Ammon's horn (tissue), 1 donor: ENCODE measurements around the gene RAB33B.
A peak's percentile ranks its signal among the peaks of the same experiment; 100 is the strongest.
"Not testable (repeated sequence)": the region's sequence is repeated elsewhere in the genome, so short reads cannot be mapped to it uniquely, and the experiment has no call there.

ENCODE experiments used
- DNase-seq: peaks from one replicate; pipeline ENCODE4 v3.0.0-alpha.2; 2016; ENCODE audit warnings: low spot score

RAB33B gene

DNA sequence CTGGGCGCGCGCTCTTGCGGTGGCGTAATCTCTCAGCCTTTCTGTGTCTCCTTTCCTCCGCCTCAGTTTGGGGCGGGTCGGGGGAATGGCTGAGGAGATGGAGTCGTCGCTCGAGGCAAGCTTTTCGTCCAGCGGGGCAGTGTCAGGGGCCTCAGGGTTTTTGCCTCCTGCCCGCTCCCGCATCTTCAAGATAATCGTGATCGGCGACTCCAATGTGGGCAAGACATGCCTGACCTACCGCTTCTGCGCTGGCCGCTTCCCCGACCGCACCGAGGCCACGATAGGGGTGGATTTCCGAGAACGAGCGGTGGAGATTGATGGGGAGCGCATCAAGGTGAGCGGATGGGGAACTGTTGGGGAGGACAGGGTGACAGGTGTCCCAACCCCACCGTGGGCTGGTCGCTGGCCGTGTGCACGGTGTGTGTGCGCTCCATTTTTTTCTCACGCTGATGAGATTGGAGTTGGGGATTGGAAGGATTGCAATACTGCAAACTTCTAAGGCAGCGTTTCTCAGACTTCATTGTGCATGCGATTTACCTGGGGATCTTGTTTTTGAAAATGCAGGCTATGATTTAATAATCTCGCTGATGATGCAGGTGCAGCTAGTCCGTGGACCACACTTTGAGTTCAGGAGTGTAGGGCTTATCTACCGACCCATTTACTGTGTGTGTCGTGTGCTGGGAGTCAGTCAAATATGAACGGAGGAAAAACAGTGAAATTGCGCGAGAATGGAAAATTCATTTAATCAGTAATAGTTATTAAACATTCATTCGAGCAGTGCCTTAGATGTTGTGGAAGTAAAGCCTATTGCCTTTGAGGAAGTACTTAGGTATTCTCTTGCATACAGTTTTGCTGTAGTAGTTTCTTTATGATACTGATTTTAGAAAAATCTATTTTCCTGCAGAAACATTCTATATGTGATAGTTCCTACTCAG, at the start of gene RAB33B:
Gene RAB33B, plus strand, starts transcription at position 11 of the 935 bp plus-strand sequence. Its CDS starts 75 bp downstream, at position 86.
- DNase-seq = peak; percentile 88

DNA sequence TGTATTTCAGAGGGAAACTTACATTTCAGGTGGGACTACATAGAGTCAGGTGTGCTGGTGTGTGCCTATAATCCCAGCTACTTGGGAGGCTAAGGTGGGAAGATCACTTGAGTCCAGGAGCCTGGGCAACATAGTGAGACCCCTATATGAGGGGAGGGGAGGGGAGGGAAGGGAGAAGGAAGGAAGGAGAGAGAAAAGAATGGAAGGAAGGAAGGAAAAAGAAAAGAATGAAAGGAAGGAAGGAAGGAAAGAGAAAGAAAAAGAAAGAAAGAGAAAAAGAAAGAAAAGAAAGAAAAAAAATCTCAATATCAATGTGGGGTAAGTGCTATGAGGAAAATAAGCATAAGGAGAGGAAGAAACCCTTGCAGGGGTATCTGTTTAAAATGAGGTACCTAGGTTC, 43.6 kb upstream of the RAB33B start:
- no peak for DNase-seq

DNA sequence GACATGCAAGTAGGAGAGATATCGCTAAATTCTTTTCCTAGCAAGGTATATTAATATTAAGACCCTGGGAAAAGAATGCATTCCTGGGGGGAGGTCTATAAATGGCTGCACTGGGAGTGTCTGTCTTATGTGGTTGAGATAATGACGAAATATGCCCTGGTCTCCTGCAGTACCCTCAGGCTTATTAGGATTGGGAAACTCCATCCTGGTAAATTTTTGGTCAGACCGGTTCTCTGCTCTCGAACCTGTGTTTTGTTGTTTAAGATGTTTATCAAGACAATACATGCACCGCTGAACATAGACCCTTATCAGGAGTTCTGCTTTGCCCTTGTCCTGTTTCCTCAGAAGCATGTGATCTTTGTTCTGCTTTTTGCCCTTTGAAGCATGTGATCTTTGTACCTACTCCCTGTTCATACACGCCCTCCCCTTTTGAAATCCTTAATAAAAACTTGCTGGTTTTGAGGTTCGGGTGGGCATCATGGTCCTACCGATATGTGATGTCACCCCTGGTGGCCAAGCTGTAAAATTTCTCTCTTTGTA, 39.2 kb upstream of the RAB33B start:
- DNase-seq = not testable (repeated sequence)

DNA sequence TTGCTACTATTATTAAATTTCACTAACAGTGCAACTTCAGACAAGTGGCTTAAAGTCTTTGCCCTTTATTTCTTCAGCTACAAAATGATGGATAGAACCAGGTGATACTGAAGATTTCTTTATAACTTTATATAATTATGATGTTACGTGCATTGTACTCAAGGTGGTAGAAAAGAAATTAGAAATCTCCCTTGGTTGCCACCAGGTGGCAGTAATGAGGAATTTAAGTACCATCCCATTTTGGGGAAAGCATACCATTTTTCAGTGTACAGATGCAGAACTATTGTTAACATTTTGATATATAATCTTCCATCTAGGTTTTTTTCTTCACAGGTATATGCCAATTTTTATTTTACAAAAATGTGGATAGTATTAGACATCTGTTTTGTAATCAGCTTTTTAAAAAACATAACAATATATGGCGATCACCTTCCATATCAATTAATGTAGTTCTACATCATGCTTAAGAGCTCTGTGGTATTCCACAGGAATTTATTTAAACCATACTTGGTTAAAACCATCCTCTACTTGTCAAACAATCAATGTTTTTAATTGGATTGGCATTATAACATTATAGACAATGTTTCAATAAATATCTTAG, 37.7 kb upstream of the RAB33B start:
- DNase-seq = peak; percentile 60

DNA sequence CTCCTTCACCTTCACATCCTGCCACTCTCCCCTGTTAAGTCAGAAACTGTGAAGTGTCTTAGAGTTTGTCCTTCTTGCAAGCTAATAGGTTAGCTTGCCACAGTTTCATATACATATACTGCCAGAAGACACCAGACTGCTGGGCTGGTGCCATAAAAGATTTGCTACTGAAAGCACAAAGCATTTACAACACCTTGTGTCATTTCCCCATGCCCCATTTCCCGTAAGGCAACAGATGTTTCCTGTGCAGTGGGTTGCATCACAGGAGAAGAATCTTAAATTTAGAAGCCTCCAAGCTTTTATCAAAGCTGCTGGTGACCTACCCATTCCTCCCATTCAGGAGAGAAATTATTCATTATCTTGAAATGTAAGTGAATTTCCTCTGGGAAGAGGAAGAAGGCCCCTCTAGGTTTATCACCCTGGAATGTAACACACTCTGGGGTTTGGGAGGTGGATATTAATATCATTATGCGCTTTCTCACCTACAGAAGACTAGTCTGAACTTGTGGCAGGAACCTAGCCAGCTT, 34.5 kb upstream of the RAB33B start:
- DNase-seq = peak; percentile 77

DNA sequence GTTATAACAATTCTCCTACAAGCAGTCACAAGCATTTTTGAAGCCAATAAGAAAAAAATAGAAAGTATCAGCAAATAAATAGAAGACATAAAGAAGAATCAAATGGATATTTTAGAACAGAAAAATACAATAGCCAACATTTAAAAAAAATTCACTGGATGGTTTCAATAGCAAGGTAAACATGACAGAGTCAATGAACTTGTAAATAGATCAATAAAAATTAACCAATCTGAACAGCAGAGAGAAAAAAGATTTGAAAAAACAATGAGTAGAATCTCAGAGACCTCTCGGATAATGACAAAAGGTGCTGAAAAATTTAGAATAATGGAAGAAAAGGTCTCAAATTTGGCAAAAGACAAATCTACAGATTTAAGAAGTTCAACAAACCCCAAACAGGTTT, 33.3 kb upstream of the RAB33B start:
- DNase-seq = no peak

DNA sequence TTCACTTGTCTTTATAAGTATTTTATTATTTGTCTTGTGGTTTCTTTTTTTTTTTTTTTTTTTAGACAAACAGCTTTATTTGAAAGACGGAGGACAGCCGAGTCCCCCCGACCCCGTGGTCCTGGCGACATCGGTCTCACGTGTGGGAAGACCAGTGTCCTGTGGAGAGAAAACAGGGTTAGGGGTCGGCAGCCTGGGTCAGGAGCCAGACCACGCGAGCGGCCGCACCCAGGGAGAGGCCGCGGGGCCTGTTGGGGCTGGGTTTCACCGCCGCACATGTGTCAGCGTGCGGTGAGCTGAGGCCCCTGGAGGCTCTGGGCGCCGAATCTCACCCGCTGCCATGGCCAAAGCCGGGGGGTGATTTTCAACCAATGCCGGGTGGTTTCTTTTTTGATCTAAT, 17.8 kb upstream of the RAB33B start:
- no peak for DNase-seq

DNA sequence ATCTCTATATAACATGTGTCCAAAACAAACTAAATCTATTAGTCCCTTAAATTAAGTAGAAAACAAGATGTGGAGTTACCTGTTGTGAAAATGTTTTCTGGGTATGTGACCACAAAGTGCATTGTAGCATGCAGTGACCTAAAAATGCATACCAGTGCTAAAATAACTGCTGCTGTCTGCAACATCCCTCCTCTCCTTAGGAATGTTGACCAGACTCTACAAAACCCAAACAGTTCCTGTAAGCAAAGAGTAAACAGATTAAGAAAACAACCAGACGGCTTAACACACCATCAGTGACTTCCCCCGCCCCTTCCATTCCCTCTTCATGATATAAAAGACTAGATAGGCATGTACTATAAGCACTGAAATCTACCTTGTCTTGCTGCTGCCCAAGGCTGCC, 15.8 kb upstream of the RAB33B start:
- no peak for DNase-seq

DNA sequence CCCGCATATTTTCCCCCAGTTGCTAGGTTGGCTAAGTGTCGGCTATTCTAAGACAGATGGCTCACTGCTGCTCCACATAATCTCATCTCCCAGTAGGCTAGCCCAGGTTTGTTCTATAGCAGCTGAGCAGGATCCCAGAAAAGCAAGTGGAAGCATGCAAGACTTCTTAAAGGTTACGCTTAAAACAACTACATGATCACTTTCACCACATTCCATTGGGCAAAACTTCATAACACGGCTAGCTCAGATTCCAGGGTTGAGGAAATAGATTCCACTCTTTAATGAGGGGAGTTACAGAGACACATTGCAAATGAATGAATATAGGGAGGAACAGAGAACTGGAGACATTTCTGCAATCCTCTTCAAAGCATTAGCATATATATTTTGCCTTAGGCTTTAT, 12.9 kb upstream of the RAB33B start:
- DNase-seq = no peak

DNA sequence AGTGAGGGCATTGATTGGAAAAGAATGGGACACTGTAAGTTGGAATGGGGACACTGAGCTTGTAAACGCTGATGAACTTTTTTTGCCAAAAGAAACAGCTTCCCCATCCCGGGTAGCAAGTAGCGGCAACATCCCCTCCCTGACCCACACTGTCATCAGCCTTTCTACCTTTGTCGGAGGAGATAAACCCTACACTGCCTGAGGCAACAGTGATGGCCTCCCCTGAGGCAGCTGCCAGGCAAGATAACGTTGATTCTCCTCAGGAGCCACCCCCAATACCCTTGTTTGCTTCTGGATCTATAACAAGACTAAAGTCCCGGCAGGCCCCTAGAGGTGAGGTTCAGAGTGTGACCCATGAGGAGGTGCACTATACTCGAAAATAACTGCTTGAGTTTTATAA, 10.3 kb upstream of the RAB33B start:
- DNase-seq = no peak

DNA sequence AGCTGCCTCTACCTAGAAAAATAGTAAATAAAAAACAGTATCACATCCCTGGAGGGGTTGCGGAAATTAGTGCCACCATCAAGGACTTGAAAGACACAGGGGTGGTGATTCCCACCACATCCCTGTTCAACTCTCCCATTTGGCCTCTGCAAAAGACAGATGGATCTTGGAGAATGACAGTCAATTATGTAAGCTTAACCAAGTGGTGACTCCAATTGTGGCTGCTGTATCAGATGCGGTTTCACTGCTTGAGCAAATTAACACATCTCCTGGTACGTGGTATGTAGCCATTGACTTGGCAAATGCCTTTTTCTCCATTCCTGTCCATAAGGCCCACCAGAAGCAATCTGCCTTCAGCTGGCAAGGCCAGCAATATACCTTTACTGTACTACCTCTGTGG, 9.0 kb upstream of the RAB33B start:
- DNase-seq = not testable (repeated sequence)

DNA sequence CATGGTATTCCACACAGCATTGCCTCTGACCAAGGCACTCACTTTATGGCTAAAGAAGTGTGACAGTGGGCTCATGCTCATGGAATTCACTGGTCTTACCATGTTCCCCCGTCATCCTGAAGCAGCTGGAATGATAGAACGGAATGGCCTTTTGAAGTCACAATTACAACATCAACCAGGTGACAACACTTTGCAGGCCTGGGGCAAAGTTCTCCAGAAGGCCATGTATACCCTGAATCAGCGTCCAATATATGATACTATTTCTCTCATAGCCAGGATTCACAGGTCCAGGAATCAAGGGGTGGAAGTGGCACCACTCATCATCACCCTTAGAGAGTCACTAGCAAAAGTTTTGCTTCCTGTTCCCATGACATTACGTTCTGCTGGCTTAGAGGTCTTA, 6.8 kb upstream of the RAB33B start:
- not testable (repeated sequence) for DNase-seq

DNA sequence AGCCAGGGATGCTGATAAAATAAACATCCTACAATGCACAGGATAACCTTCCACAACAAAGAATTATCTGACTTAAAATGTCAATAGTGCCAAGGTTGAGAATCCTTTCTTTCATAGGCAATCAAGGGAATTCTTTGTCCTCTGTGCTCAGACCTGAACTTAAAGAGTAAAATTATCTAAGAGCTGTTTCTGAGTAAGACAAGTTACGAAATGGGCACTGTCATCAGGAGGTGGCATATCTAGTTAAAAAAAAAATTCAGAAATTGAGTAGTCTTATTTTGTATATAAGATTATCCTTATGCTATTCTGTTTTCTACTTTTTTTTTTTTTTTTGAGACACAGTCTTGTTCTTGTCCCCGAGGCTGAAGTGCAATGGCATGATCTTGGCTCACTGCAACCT, 3.3 kb upstream of the RAB33B start:
- DNase-seq = no peak

DNA sequence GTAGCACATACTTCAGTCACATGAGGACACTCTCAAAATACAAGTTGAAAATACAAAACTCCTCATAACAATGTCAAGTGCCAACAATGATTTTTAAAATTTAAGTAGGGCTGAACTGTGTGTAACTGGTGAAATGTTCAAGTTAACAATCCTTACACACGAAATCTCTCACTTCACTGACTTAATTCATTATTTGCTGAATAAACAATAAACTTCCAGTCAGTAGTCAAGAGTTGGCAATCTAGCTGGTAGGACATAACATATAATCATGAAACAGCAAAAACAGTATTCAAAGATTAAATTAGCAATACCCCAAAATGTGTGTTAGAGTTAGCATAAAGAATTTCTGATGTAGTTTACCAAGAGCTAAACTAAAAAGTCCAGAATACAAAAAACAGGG, 1.9 kb upstream of the RAB33B start:
- DNase-seq = no peak

DNA sequence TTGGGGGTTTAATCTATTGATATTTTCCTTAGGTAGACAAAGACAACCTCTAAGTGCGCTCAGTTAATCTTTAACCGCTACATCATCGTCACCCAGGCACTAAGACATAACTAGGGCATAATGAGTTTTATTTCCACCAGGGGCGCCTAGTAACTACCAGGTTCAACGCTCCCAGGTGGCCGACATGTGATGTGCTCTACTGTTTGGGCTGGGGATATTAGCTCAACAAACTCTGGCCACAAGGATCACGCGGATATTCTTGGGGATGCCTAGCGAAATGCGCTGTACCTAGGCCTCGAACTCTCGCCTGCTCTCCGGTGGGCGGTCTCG, 915 bp upstream of the RAB33B start:
- DNase-seq = no peak

DNA sequence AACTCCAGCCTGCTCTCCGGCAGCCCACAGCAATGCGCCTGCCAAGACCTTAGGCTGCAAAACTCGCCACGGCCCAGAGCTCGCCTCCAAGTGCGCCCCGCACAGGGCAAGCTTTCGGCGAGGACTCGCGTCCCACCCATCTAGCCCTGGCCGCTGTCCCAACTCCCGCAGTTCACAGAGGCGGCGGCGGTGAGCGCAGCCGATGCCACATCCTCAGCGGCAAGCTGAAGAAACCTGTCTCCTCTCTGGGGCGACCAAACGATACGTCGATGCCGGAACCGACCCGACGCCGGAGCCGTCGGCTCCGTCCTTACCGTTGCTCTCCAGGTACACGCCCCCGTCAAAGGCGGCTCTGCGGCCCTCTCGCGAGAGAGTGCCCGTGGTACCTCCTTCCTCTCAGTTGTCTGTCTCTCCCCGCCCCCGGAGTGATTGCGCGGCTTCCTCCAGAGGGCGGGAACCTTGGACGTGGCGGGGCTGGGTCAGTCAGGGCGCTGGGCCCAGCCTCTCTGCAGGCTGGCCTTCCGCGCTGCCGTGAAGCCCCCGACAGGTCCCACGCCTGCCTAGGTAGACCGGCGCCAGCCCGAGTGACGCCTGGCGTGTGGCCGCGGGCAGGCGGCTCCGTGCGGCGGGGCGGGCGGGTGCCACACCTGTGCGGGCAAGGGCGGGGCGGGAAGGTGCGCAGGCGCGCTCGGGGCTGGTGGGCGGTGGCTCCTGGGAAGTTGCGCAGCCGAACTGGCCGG, 380 bp upstream of the RAB33B start:
- DNase-seq = peak; percentile 95

DNA sequence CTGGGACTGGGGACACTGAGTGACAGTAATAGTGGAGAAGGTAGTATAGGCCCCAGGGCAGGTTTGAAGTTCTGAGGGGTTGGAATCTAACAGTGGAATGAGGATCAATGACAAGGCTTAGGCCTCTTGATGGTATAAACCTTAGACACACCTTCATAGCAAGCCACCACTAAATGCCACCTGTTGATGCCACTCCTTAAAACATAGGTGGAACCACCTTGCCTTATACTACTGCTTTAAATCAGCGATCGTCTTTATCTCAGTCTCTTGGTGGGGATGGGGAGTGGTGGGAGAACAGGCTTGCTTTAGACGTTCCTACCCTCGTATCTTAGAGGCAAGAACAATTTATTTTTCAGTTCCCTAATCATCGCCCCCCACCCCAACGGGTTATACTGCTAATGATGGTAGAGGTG, 1.2 kb downstream of the RAB33B start:
- no peak for DNase-seq

DNA sequence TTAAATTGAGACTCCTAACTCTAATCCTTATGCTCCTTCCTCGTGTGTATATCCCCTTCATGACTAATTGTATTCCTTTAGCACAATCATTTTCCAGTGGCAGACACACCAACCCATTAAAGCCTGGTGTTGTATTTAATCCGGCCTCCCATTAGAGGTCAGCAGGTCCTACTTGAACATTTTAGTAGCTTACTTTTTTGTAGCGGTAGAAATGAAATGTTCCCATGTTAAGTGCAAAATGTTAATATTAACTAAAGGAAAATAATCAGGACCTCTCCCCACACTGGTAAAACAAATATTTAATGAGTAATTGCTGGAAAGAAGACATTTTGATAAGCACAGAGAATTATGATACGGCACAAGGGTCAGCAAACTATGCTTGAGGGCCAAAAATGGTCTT, 3.4 kb downstream of the RAB33B start:
- DNase-seq = no peak

DNA sequence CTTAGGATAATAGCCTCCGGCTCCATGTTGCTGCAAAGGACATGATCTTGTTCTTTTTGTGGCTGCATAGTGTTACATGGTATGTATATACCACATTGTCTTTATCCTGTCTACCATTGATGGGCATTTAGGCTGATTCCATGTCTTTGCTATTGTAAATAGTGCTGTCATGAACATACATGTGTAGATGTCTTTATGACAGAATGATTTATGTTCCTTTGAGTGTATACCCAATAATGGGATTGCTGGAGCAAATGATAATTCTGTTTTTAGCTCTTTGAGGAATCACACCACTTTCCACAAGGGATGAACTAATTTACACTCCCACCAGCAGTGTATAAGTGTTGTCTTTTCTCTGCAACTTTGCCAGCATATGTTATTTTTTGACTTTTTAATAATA, 4.6 kb downstream of the RAB33B start:
- no peak for DNase-seq

DNA sequence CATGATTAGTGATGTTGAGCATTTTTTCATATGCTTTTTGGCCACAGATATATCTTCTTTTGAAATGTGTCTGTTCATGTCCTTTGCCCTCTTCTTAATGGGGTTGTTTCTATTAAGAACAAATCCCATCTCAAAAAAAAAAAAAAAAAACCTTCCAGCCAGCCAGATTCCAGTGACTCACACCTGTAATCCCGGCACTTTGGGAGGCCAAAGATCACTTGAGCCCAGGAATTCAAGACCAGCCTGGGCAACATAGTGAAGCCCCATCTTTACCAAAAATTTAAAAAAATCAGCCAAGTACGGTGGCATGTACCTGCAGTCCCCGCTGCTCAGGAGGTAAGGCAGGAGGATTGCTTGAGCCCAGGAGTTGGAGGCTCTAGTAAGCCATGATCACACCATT, 5.1 kb downstream of the RAB33B start:
- no peak for DNase-seq

DNA sequence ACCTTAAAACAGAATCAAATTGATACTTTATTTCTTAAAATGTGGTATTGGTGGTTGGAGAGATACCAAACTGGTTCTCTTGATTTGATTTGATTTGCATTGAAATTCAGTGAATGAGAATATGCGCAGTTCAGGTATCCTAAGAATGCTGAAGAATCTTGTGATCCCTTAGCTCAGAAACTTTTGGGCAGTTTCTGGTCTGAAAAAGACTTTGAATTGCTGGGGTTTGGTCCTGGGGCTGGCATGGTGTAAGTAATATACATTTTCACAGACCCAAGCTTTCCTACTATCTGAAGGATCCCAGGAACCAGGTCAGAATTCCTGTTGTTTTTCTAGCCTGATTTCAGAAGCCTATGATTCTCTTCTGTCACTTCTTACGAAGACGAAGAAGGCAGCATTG, 6.6 kb downstream of the RAB33B start:
- no peak for DNase-seq

DNA sequence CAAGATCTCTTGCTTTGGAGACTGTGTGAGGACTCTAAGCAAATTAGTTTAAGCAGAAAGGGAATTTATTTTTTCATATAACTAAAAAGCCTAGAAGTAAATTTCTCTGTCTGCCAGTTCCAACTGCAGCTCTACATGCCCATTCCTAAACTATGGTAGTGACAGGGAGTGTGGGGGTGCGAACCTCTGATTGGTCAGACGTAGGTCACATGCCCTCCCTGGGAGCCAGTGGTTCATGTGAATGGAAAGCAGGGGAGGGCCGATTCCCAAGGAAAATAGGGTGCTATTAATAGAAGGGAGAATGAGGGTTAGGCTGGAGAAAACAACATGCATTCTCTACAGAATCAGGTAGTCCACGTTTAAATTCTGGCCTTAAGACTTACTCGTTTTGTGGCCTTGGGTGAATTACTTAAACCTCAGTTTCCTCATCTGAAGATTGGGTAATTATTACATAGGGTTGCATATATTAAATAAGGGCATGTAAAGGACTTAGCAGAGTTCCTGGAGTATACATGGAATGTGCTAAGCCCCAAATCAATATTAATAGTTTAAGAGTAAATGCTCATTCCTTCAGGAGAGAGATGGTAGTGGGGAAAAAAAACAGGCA, 7.2 kb downstream of the RAB33B start:
- DNase-seq = no peak
